ENCODE results near the gene BMP15. TPM values are rescaled to one million over a fixed set of nuclear protein-coding genes. Genes with fewer than 3 reads are reported as not detected.

BMP15 gene
- polyA plus RNA-seq (2011; rRNA removed): not detected in 2 replicates
- not detected in 2 replicates for polyA minus RNA-seq (2011; rRNA and poly(A)+ RNA removed)

DNA sequence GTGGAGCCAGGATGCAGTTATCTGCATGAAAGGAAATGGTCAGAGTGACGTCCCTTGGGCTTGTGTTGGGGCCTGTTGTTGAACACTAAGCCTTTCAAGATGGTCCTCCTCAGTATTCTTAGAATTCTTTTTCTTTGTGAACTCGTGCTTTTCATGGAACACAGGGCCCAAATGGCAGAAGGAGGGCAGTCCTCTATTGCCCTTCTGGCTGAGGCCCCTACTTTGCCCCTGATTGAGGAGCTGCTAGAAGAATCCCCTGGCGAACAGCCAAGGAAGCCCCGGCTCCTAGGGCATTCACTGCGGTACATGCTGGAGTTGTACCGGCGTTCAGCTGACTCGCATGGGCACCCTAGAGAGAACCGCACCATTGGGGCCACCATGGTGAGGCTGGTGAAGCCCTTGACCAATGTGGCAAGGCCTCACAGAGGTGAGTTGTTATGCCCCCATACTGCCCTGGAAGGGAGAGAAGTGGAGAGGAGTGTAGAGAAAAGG is at the start of gene BMP15:
TSS of gene BMP15 (plus strand) at position 51 of the 492 bp plus-strand sequence. CDS start at position 100, 49 bp downstream.
- no peak within 1 kb of the TSS for H3K4me3 ChIP-seq (ENCODE audit: low read depth, low read length)
- ChIA-PET POLR2A (no interaction called here), CTCF (no interaction called here)
- no peaks in the 10 kb centered on the region for H3K36me3 ChIP-seq (ENCODE audit: control insufficient read depth, insufficient read depth, low read length)
- DNase-seq (ENCODE audit: low read depth): no peak
- TF ChIP-seq, protein P1, sequence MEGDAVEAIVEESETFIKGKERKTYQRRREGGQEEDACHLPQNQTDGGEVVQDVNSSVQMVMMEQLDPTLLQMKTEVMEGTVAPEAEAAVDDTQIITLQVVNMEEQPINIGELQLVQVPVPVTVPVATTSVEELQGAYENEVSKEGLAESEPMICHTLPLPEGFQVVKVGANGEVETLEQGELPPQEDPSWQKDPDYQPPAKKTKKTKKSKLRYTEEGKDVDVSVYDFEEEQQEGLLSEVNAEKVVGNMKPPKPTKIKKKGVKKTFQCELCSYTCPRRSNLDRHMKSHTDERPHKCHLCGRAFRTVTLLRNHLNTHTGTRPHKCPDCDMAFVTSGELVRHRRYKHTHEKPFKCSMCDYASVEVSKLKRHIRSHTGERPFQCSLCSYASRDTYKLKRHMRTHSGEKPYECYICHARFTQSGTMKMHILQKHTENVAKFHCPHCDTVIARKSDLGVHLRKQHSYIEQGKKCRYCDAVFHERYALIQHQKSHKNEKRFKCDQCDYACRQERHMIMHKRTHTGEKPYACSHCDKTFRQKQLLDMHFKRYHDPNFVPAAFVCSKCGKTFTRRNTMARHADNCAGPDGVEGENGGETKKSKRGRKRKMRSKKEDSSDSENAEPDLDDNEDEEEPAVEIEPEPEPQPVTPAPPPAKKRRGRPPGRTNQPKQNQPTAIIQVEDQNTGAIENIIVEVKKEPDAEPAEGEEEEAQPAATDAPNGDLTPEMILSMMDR (IDR thresholded peaks at IDR 0.05; ENCODE audit: insufficient read depth, low read depth, low read length): no peak
- H3K27me3 ChIP-seq (ENCODE audit: control insufficient read depth, insufficient read depth, low read length): no peaks in the 10 kb centered on the region

DNA sequence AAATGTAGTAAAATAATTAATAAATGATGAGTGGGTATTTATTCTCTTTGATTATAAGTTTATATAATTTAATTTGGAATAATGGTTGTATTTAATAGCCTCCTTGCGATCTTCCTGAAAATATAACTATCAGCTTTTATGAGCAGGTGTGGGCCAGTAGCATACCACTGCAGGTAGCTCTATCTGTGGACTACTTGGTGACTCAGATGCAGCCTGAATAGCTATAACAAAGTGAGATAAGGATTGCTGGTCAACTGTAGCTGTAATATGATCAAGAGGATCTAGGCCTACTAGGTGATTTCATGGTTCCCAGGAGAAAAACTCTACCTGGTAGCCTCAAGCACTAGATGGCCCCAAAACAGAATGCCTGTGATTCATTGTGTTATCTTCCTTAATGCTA is 47.1 kb upstream of the BMP15 start:
- ChIA-PET CTCF (no interaction called here), POLR2A (no interaction called here)
- DNase-seq (ENCODE audit: low read depth): no peak
- no peaks in the 10 kb centered on the region for H3K36me3 ChIP-seq (ENCODE audit: control insufficient read depth, insufficient read depth, low read length)
- no peak overlapping the region for H3K4me3 ChIP-seq (ENCODE audit: low read depth, low read length)
- TF ChIP-seq, protein P1 (IDR thresholded peaks at IDR 0.05; ENCODE audit: insufficient read depth, low read depth, low read length): no peak
- no peaks in the 10 kb centered on the region for H3K27me3 ChIP-seq (ENCODE audit: control insufficient read depth, insufficient read depth, low read length)

DNA sequence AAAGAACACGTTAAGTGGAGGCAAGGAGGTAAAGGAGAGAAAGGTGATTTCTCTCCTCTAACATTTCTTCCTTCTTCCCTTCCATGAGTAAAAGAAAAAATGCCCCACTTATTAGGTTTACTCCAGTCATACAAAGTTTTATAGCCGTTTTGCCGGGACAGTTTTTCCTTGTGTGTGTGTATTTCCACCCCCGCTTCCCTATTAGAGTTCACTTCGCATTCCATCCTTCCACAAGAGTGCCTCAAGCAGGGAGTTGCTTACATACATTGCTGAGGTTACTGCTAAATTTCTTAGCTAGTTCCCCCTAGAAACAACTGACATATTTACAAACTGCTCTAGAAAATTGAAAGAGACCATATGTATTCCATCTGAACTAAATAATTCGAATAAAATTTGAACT is 45.2 kb upstream of the BMP15 start:
- no peaks in the 10 kb centered on the region for H3K27me3 ChIP-seq (ENCODE audit: control insufficient read depth, insufficient read depth, low read length)
- ChIA-PET CTCF (no interaction called here), POLR2A (no interaction called here)
- DNase-seq (ENCODE audit: low read depth): no peak
- no peaks in the 10 kb centered on the region for H3K36me3 ChIP-seq (ENCODE audit: control insufficient read depth, insufficient read depth, low read length)
- TF ChIP-seq, protein P1 (IDR thresholded peaks at IDR 0.05; ENCODE audit: insufficient read depth, low read depth, low read length): no peak
- H3K4me3 ChIP-seq (ENCODE audit: low read depth, low read length): no peak overlapping the region

DNA sequence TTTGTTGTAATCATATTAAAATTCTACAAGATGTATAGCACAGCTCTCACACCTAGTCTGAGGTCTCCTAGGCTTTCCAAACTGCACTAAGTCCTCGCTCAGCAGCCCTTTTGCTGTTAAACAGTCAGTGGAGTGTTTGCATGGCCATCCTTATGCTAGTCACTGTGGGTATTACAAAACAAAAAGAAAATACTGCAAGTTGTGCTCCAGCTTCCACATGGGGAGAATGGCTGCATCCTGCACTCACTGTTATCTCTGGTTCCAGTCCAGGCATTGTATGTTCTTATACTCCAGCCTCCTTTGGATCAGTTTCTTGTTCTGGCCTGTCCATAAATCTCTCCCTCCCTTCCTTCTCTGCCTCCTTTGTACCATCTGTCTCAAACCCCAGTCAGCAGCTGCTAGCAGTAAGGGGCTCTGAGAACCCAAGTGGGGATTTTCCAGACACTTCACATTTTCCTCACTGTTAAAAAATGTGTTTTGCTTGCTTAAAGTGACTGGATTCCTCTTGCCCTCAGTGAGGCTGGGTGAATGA is 38.5 kb upstream of the BMP15 start:
- DNase-seq (ENCODE audit: low read depth): no peak
- ChIA-PET CTCF (no interaction called here), POLR2A (no interaction called here)
- no peaks in the 10 kb centered on the region for H3K27me3 ChIP-seq (ENCODE audit: control insufficient read depth, insufficient read depth, low read length)
- TF ChIP-seq, protein P1 (IDR thresholded peaks at IDR 0.05; ENCODE audit: insufficient read depth, low read depth, low read length): no peak
- H3K4me3 ChIP-seq (ENCODE audit: low read depth, low read length): no peak overlapping the region
- no peaks in the 10 kb centered on the region for H3K36me3 ChIP-seq (ENCODE audit: control insufficient read depth, insufficient read depth, low read length)

DNA sequence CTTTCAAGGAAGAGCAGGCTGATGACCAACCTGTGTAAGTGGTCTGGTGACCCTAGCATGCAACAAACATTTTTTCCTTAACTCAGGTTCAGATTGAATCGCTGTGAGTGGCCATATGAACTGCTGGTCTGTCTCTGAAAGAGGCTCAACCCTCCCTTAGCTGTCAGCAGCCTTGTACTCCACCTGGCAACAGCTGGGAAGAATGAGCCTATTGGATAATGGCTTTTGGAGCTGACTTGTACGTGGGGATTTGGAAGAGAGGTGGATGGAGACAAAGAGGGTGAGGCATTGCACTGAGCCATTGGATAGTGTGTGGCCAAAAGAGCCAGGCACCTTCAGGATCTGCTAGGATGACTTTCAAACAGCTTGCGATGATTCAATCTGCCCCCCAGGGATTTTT is 35.7 kb upstream of the BMP15 start:
- POLR2A ChIA-PET: no interaction called here
- TF ChIP-seq, protein P1 (IDR thresholded peaks at IDR 0.05; ENCODE audit: insufficient read depth, low read depth, low read length): no peak
- DNase-seq (ENCODE audit: low read depth): no peak
- Histone ChIP-seq H3K4me3 (ENCODE audit: low read depth, low read length) (no peak overlapping the region), H3K27me3 (ENCODE audit: control insufficient read depth, insufficient read depth, low read length) (no peaks in the 10 kb centered on the region), H3K36me3 (ENCODE audit: control insufficient read depth, insufficient read depth, low read length) (no peaks in the 10 kb centered on the region)
- CTCF ChIA-PET: interaction anchor here (0.6 to 1.8 kb wide), 2 partner anchors 11 to 1423 kb away, joined by 3 read pairs; no protein-coding TSS in a partner anchor

Data from BJ (cell line).